ENCODE data around the gene PTPRT.

- TF ChIP-seq CTCF (IDR thresholded peaks at IDR 0.05) (no peak), POLR2AphosphoS5 (IDR thresholded peaks at IDR 0.05; ENCODE audit: low read depth, low read length) (no peak), TCF7L2 (IDR thresholded peaks at IDR 0.05; ENCODE audit: low read depth, low read length) (no peak)
Measured at GRCh38 chr20:42255821-42256220, 933.9 kb downstream of the PTPRT start.

Data from Panc1 (cell line).